ENCODE results near the gene SUPT20HL2.
"Not testable (repeated sequence)": the region's sequence is repeated elsewhere in the genome, so short reads cannot be mapped to it uniquely, and the experiment has no call there.

The SUPT20HL2 gene

GRCh38 chrX:24332878-24333277 is 19.0 kb upstream of the SUPT20HL2 start:
- DNase-seq (ENCODE audit: extremely low read depth, low read depth) = no peak
- TF ChIP-seq, protein P1, sequence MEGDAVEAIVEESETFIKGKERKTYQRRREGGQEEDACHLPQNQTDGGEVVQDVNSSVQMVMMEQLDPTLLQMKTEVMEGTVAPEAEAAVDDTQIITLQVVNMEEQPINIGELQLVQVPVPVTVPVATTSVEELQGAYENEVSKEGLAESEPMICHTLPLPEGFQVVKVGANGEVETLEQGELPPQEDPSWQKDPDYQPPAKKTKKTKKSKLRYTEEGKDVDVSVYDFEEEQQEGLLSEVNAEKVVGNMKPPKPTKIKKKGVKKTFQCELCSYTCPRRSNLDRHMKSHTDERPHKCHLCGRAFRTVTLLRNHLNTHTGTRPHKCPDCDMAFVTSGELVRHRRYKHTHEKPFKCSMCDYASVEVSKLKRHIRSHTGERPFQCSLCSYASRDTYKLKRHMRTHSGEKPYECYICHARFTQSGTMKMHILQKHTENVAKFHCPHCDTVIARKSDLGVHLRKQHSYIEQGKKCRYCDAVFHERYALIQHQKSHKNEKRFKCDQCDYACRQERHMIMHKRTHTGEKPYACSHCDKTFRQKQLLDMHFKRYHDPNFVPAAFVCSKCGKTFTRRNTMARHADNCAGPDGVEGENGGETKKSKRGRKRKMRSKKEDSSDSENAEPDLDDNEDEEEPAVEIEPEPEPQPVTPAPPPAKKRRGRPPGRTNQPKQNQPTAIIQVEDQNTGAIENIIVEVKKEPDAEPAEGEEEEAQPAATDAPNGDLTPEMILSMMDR (IDR thresholded peaks at IDR 0.05; ENCODE audit: low read depth, low read length) = no peak

DNA sequence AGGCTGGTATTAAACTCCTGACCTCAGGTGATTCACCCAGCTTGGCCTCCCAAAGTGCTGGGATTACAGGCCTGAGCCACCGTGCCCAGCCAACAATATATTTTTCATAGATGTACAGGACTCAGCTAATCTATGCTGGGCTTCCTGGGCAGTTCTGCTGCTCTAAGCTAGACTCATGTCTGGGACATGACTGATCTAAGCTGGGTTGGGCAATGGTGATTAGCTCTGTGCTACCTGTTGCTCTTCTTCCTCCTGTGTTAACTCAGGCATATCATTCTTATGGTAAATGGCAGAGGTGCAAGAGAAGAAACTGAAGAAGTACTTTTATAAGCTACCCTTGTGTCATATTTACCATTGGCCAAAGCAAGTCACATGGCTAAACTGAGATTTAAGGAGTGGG is 11.4 kb upstream of the SUPT20HL2 start:
- no peak for DNase-seq (ENCODE audit: extremely low read depth, low read depth)
- TF ChIP-seq, protein P1 (IDR thresholded peaks at IDR 0.05; ENCODE audit: low read depth, low read length) = no peak

DNA sequence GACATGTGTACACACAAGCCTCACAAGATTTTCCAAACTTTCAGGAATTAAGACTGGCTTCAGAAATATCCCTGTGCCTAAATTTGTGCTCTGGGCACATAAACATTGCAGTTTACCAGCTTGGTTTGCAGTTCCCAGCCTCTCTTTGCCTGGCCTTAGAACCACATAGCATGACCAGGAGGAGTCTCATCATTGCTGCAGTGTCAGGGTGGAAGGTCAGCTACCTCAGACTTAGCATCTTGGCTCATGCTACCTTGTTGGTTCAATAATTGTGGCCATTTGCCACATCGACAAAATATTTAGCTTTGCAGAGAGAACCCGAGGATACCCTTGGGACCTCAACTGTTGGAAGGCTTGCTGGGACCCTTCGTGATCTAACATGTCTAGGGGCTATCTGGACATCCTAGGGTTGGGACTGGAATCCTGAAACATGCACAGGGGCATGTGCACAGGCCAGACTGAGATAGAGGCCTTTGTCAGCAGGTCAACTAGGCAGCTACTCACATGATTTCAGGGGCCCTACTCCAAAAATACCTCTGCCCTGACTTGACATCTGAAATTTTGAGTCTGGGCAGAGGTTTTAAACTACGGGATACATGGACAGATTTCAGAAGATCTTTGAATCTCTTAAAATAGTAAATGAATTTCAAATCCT is 8.0 kb upstream of the SUPT20HL2 start:
- no peak for DNase-seq (ENCODE audit: extremely low read depth, low read depth)
- TF ChIP-seq, protein P1 (IDR thresholded peaks at IDR 0.05; ENCODE audit: low read depth, low read length) = no peak

DNA sequence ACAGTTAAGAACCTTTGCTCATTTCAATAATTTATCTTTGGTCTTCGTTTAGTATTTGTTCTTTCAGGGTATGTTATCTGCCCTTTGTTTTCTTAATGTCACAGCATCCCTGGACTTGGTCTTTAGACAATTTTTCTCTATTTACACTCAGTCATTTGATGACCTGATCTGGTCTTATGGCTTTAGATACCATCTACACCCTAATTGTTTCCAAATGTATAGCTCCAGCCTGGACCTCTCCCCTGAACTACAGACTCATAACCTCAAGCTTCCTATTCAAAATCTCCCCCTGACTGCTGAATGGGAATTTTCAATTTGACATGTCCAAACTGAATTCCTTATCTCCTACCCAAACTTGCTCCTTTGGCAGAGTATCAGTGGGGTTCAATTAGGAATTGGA is 3.7 kb upstream of the SUPT20HL2 start:
- TF ChIP-seq, protein P1 (IDR thresholded peaks at IDR 0.05; ENCODE audit: low read depth, low read length) = no peak
- no peak for DNase-seq (ENCODE audit: extremely low read depth, low read depth)

DNA sequence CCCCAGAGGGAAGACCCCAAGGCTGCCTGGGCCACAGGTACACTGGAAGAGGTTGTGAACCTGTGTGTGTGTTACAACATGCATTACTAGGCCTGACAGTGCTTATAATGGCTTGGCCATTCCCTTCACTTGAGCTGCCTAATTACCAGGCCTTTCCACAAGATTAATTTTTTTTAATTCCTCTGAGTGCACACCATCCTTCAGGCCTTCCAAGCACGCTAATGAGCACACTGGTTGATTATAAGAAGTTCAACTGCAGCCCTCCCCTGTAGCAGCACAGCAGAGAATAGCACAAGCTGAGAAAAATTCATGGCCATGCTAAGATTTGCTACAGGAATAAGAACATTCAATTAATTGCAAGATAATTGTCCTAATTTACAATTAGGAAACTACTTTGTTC is 2.2 kb upstream of the SUPT20HL2 start:
- DNase-seq (ENCODE audit: extremely low read depth, low read depth) = no peak
- TF ChIP-seq, protein P1 (IDR thresholded peaks at IDR 0.05; ENCODE audit: low read depth, low read length) = no peak

DNA sequence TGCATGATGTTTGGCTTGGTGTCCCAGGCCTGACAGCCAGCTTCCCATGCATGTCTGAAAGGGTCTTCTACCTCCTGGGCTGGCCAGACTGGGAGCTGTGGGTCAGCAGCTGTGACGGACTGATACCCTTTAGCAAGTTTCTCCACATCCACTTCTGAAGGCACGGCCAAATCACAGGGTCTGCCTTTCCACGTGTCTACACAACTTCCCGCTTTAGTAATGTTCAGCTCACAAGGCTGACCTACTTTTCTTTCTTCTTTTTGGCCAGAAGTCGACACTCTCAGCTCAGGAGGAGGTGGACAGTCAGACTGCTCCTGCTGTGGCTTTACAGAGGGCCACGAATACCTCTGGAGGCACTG is 1.6 kb downstream of the SUPT20HL2 start:
- not testable (repeated sequence) for DNase-seq (ENCODE audit: extremely low read depth, low read depth)

GRCh38 chrX:24311507-24312248 is 2.2 kb downstream of the SUPT20HL2 start:
- not testable (repeated sequence) for DNase-seq (ENCODE audit: extremely low read depth, low read depth)

DNA sequence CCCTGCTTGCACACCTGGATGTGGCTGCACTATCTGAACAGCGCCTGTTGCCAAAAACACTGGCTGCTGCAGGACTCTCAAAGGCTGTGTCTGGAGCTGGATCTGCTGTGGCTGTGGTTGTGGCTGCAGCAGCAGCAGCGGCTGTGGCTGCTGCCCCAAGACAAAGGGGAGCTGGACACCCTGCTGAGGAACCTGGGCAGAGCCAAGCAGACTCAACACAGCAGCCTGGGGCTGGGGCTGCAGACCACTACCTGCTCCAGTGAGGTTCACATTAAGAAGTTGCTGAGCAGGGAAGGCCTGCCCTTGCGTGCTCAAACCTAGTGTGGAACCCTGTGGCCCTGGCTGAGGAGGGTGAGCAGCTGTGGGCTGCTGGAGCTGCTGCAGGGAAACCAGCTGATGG is 3.0 kb downstream of the SUPT20HL2 start:
- not testable (repeated sequence) for DNase-seq (ENCODE audit: extremely low read depth, low read depth)

DNA sequence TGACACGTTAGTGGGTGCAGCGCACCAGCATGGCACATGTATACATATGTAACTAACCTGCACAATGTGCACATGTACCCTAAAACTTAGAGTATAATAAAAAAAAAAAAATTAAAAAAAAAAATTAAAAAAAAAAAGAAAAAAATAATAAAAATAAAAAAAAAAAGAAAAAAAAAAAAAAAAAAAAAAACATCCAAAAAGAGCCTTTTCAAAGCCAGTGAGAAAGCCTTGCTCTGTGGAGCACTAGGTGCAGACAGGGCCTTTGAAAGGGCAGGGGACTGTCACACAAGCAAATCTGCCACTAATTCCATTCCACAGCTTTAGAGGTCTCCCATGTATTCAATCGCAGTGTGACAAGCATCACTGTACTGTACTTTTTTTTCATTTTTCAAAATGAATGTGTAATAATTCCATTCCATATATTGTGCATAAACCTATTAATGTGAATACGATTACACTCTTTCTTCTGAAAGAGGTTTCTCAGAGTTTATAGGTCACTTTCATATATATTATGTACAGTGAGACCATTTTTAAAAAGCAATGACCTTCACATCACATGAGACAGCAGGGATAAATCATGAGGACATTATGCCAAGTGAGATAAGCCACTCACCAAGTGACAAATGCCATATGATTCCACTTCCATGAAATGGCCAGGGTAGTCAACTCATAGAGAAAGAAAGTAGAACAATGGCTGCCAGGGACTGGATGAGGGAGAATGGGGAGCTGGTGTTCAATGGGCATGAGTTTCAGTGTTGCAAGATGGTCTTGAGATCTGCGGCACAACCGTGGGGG is 4.1 kb downstream of the SUPT20HL2 start:
- DNase-seq (ENCODE audit: extremely low read depth, low read depth) = not testable (repeated sequence)

- DNase-seq (ENCODE audit: extremely low read depth, low read depth) = not testable (repeated sequence)
Measured at GRCh38 chrX:24308803-24309202, 5.1 kb downstream of the SUPT20HL2 start.
